ENCODE data around the gene LOX. TPM values are rescaled to one million over a fixed set of nuclear protein-coding genes. Genes with fewer than 3 reads are reported as not detected.
A peak's percentile ranks its signal among the peaks of the same experiment; 100 is the strongest.

The LOX gene
- total and polyA plus RNA-seq, 4 donors: 3.7 to 45.2 (median 17.1) TPM

GRCh38 chr5:122101636-122102285, 23.7 kb upstream of the LOX start:
- WGBS, 2 donors: 39 to 41% methylated on average over 4 of the region's 4 CpGs
- ATAC-seq (ENCODE audit: insufficient read depth, low FRiP score): no peak

GRCh38 chr5:122099060-122099790, 21.2 kb upstream of the LOX start:
- Histone ChIP-seq H3K9me3 (ENCODE audit: control insufficient read depth in 4 of 4, insufficient read depth in 3 of 4, low read length in 3 of 4) (no peaks in the 10 kb centered on the region), H3K9ac (ENCODE audit: insufficient read depth in 1 of 2, low read length in 2 of 2) (no peak overlapping the region), H3K4me3 (no peak overlapping the region), H3K27me3 (ENCODE audit: control insufficient read depth in 3 of 3, insufficient read depth in 3 of 3, low read length in 2 of 3) (no peaks in the 10 kb centered on the region), H3K4me1 (ENCODE audit: control insufficient read depth in 5 of 5, insufficient read depth in 5 of 5, low read length in 5 of 5) (no peaks in the 10 kb centered on the region), H3K27ac (ENCODE audit: low read depth in 1 of 2, low read length in 1 of 2) (no peak overlapping the region), H3K36me3 (ENCODE audit: control insufficient read depth in 4 of 4, insufficient read depth in 4 of 4, low read length in 4 of 4) (no peaks in the 10 kb centered on the region)
- ATAC-seq (ENCODE audit: insufficient read depth, low FRiP score) (no peak), DNase-seq (no peak)
- 86 to 91% methylated on average over 6 of the region's 6 CpGs for WGBS, 2 donors
- TF ChIP-seq CTCF (IDR thresholded peaks at IDR 0.05; ENCODE audit: control extremely low read depth, extremely low read depth): no peak

More at GRCh38 chr5:122101636-122102285, 23.7 kb upstream of the LOX start:
- H3K4me1 ChIP-seq (ENCODE audit: control insufficient read depth in 5 of 5, insufficient read depth in 5 of 5, low read length in 5 of 5): no peaks in the 10 kb centered on the region
- TF ChIP-seq CTCF (IDR thresholded peaks at IDR 0.05; ENCODE audit: control extremely low read depth, extremely low read depth): peak; percentile 8
- no peaks in the 10 kb centered on the region for H3K9me3 ChIP-seq (ENCODE audit: control insufficient read depth in 4 of 4, insufficient read depth in 3 of 4, low read length in 3 of 4)
- no peaks in the 10 kb centered on the region for H3K36me3 ChIP-seq (ENCODE audit: control insufficient read depth in 4 of 4, insufficient read depth in 4 of 4, low read length in 4 of 4)
- no peaks in the 10 kb centered on the region for H3K27me3 ChIP-seq (ENCODE audit: control insufficient read depth in 3 of 3, insufficient read depth in 3 of 3, low read length in 2 of 3)
- no peak overlapping the region for H3K27ac ChIP-seq (ENCODE audit: low read depth in 1 of 2, low read length in 1 of 2)
- H3K9ac ChIP-seq (ENCODE audit: insufficient read depth in 1 of 2, low read length in 2 of 2): no peak overlapping the region
- H3K4me3 ChIP-seq: no peak overlapping the region
- DNase-seq: peak in 2 of 3 donors; percentile 79

- H3K27me3 ChIP-seq (ENCODE audit: control insufficient read depth in 3 of 3, insufficient read depth in 3 of 3, low read length in 2 of 3): no peaks in the 10 kb centered on the region
- H3K9me3 ChIP-seq (ENCODE audit: control insufficient read depth in 4 of 4, insufficient read depth in 3 of 4, low read length in 3 of 4): no peaks in the 10 kb centered on the region
- 86 to 90% methylated on average over 1 of the region's 1 CpG for WGBS, 2 donors
- no peak for TF ChIP-seq CTCF (IDR thresholded peaks at IDR 0.05; ENCODE audit: control extremely low read depth, extremely low read depth)
- no peak overlapping the region for H3K9ac ChIP-seq (ENCODE audit: insufficient read depth in 1 of 2, low read length in 2 of 2)
- no peaks in the 10 kb centered on the region for H3K4me1 ChIP-seq (ENCODE audit: control insufficient read depth in 5 of 5, insufficient read depth in 5 of 5, low read length in 5 of 5)
- no peaks in the 10 kb centered on the region for H3K36me3 ChIP-seq (ENCODE audit: control insufficient read depth in 4 of 4, insufficient read depth in 4 of 4, low read length in 4 of 4)
- no peak overlapping the region for H3K4me3 ChIP-seq
- ATAC-seq (ENCODE audit: insufficient read depth, low FRiP score) (no peak), DNase-seq (no peak)
- H3K27ac ChIP-seq (ENCODE audit: low read depth in 1 of 2, low read length in 1 of 2): no peak overlapping the region
These were observed 19.3 kb upstream of the LOX start for GRCh38 chr5:122097391-122097790.
